IMR-90 (cell line): Measurements from ENCODE around the gene VRTN. TPM values are rescaled to one million over a fixed set of nuclear protein-coding genes. Genes with fewer than 3 reads are reported as not detected.
"Not testable (repeated sequence)": the region's sequence is repeated elsewhere in the genome, so short reads cannot be mapped to it uniquely, and the experiment has no call there.

Source experiments
- ATAC-seq: fragments of 200-7000 bp; cut with Tn5 transposase; 2 replicates; pipeline ENCODE4 v1.9.1; 2020; ENCODE audit warnings: low read depth, mild to moderate bottlenecking, moderate library complexity
- BruUV-seq: library from RNA; stranded (reverse); fragments of 400-500 nt; replicated peaks from 2 replicates; lab custom pipeline; 2021; lab: Mats Ljungman, UMichigan
- CTCF ChIA-PET: fragments of 300-600 bp; formaldehyde crosslinking; extraction: SDS; loops from one replicate; lab custom pipeline; 2021; ENCODE audit warnings: antibody characterized with exemption; lab: Yijun Ruan, JAX
- POLR2A ChIA-PET: fragments of 300-600 bp; sonication (Branson Sonifier 250); formaldehyde crosslinking; loops from one replicate; lab custom pipeline; 2022; ENCODE audit warnings: antibody characterized with exemption; ENCODE audit not compliant: unreplicated experiment; lab: Charles Lee
- DNase-seq: peaks from one replicate; pipeline ENCODE4 v3.0.0; 2013
- H2AFZ ChIP-seq: replicated peaks from 2 replicates; pipeline ENCODE3; 2013; ENCODE audit warnings: low read length, mild to moderate bottlenecking; ENCODE audit not compliant: poor library complexity
- H2AK5ac ChIP-seq: 2 replicates; pipeline ENCODE4 v1.6.1; 2013; ENCODE audit warnings: low read depth, low read length, inconsistent platforms
- H2AK9ac ChIP-seq: replicated peaks from 2 replicates; pipeline ENCODE3; 2013; ENCODE audit warnings: mild to moderate bottlenecking, low read depth, low read length, moderate library complexity; ENCODE audit not compliant: poor library complexity
- H2BK120ac ChIP-seq: 2 replicates; pipeline ENCODE4 v1.6.1; 2013; ENCODE audit warnings: low read depth, low read length, inconsistent platforms
- H2BK15ac ChIP-seq: 3 replicates; pipeline ENCODE4 v1.6.1; 2013; ENCODE audit warnings: low read depth, low read length, inconsistent platforms
- H2BK20ac ChIP-seq: 2 replicates; pipeline ENCODE4 v1.6.1; 2013; ENCODE audit warnings: low read depth, mild to moderate bottlenecking, inconsistent platforms, low read length, moderate library complexity
- H2BK5ac ChIP-seq: 2 replicates; pipeline ENCODE4 v1.6.1; 2013; ENCODE audit warnings: mild to moderate bottlenecking, low read depth, low read length, inconsistent platforms; ENCODE audit not compliant: poor library complexity, severe bottlenecking
- H3K14ac ChIP-seq: replicated peaks from 2 replicates; pipeline ENCODE4 v1.6.1; 2013; ENCODE audit warnings: low read depth, low read length, inconsistent platforms
- H3K18ac ChIP-seq: 2 replicates; pipeline ENCODE4 v1.6.1; 2013; ENCODE audit warnings: low read depth, low read length, control low read depth
- H3K23ac ChIP-seq: 2 replicates; pipeline ENCODE4 v1.6.1; 2013; ENCODE audit warnings: low read depth, low read length, inconsistent platforms
- H3K27ac ChIP-seq: 2 replicates; pipeline ENCODE4 v1.5.1; 2013; ENCODE audit warnings: mild to moderate bottlenecking, control low read depth, low read length; ENCODE audit not compliant: insufficient read depth
- H3K27me3 ChIP-seq: 2 replicates; pipeline ENCODE4 v1.6.1; 2013; ENCODE audit warnings: low read length; ENCODE audit not compliant: control insufficient read depth, insufficient read depth
- H3K36me3 ChIP-seq: 2 replicates; pipeline ENCODE4 v1.6.1; 2013; ENCODE audit warnings: low read length, mixed read lengths; ENCODE audit not compliant: control insufficient read depth, insufficient read depth
- H3K4ac ChIP-seq: 2 replicates; pipeline ENCODE4 v1.6.1; 2013; ENCODE audit warnings: low read depth, low read length, inconsistent platforms
- H3K4me1 ChIP-seq: 2 replicates; pipeline ENCODE4 v1.6.1; 2013; ENCODE audit warnings: low read length, mixed read lengths; ENCODE audit not compliant: control insufficient read depth, insufficient read depth
- H3K4me2 ChIP-seq: 2 replicates; pipeline ENCODE4 v1.6.1; 2013; ENCODE audit warnings: low read depth, mild to moderate bottlenecking, control low read depth, low read length, moderate library complexity
- H3K4me3 ChIP-seq: 2 replicates; pipeline ENCODE4 v1.5.1; 2013; ENCODE audit warnings: low read depth, mild to moderate bottlenecking, control low read depth, low read length, moderate library complexity; ENCODE audit not compliant: insufficient read depth
- H3K56ac ChIP-seq: 2 replicates; pipeline ENCODE4 v1.6.1; 2013; ENCODE audit warnings: low read length, inconsistent platforms; ENCODE audit not compliant: insufficient read depth; ENCODE audit errors: extremely low read depth
- H3K79me1 ChIP-seq, 2 experiments: 2 replicates each; pipeline ENCODE4 v1.6.1; 2013; ENCODE audit warnings: low read length in 2 of 2, inconsistent platforms in 1 of 2, low read depth in 1 of 2
- H3K9ac ChIP-seq: 2 replicates; pipeline ENCODE4 v1.6.1; 2013; ENCODE audit warnings: low read depth, low read length, control low read depth
- H3K9me1 ChIP-seq: 2 replicates; pipeline ENCODE4 v1.6.1; 2013; ENCODE audit warnings: low read length, inconsistent platforms; ENCODE audit not compliant: insufficient read depth
- H3K9me3 ChIP-seq: 2 replicates; pipeline ENCODE4 v1.6.1; 2013; ENCODE audit warnings: low read length; ENCODE audit not compliant: control insufficient read depth, insufficient read depth
- H4K20me1 ChIP-seq: 2 replicates; pipeline ENCODE4 v1.6.1; 2013; ENCODE audit warnings: low read length, inconsistent platforms; ENCODE audit not compliant: insufficient read depth
- H4K5ac ChIP-seq: 2 replicates; pipeline ENCODE4 v1.6.1; 2013; ENCODE audit warnings: mild to moderate bottlenecking, low read depth, low read length, control low read depth
- H4K8ac ChIP-seq, 2 experiments: 2 replicates each; pipeline ENCODE4 v1.6.1; 2013; ENCODE audit warnings: low read depth in 2 of 2, low read length in 2 of 2, control low read depth in 1 of 2, inconsistent platforms in 1 of 2
- H4K91ac ChIP-seq: 2 replicates; pipeline ENCODE4 v1.6.1; 2013; ENCODE audit warnings: low read depth, low read length, inconsistent platforms; ENCODE audit not compliant: insufficient read depth
- MAFK ChIP-seq: IDR thresholded peaks from 2 replicates; pipeline ENCODE4 v1.6.1; 2012; ENCODE audit warnings: low read depth, low read length, improper control_type of control experiment
- WGBS, 2 experiments: methylation state at CpG; one replicate each; pipeline versions ENCODE4 v1.1.5 to v1.1.7; 2013; ENCODE audit warnings: missing lambda C conversion rate in 2 of 2; ENCODE audit not compliant: insufficient read length in 1 of 2; ENCODE audit errors: extremely low coverage in 2 of 2; 5-methylcytosine and 5-hydroxymethylcytosine counted together
- dilution Hi-C: fragments of 300-500 bp; cut with HindIII; formaldehyde crosslinking; loops from one replicate; pipeline ENCODE4 v1.14.3; 2018; ENCODE audit warnings: low sequenced_read_pairs; ENCODE audit not compliant: unreplicated experiment
- in situ Hi-C: fragments of 300-500 bp; cut with MboI; formaldehyde crosslinking; loops from 3 replicates; pipeline ENCODE4 v1.14.3; 2019; ENCODE audit warnings: low sequenced_read_pairs, inconsistent platforms, mixed read lengths
- intact Hi-C: fragments of 100-400 bp; cut with micrococcal nuclease; formaldehyde crosslinking; loops from 2 replicates; pipeline ENCODE4 v1.10.0; 2022
- polyA plus RNA-seq, 3 experiments: library from polyadenylated mRNA; depleted of rRNA; stranded (reverse); fragments of >200 nt; gene quantifications; 2 replicates each; pipeline ENCODE4 v1.2.3, GENCODE V29; 2012; ENCODE audit warnings: low replicate concordance in 1 of 3
- total RNA-seq: library from RNA; depleted of rRNA; stranded (reverse); fragments of >200 nt; gene quantifications from 2 replicates; pipeline ENCODE4 v1.2.3, GENCODE V29; 2012

VRTN gene
- total and polyA plus RNA-seq, 2 of the 4 experiments (the other 2 are of a cell fraction): not detected

GRCh38 chr14:74326369-74327152 is 21.7 kb upstream of the VRTN start:
- Histone ChIP-seq H3K36me3 (no peaks in the 10 kb centered on the region), H3K4me1 (peaks cover 5% of the 10 kb centered on the region; the same call in 1 of the 2 replicates), H3K23ac (no peak overlapping the region), H3K27ac (no peak overlapping the region), H2BK20ac (no peak overlapping the region), H3K56ac (no peak overlapping the region), H2AFZ (peak overlapping the region; percentile 17), H3K9me1 (no peaks in the 10 kb centered on the region), H4K91ac (no peak overlapping the region), H3K4me2 (no peak overlapping the region), H4K20me1 (no peaks in the 10 kb centered on the region), H2AK9ac (no peak overlapping the region), H3K9ac (no peak overlapping the region), H3K14ac (no peak overlapping the region), H4K8ac (no peak overlapping the region), H3K4me3 (no peak overlapping the region), H3K9me3 (no peaks in the 10 kb centered on the region), H2BK15ac (no peak overlapping the region), H3K27me3 (peaks cover 24% of the 10 kb centered on the region), H2BK120ac (no peak overlapping the region), H2BK5ac (no peak overlapping the region), H2AK5ac (no peak overlapping the region), H3K79me1 (no peaks in the 10 kb centered on the region), H4K5ac (no peak overlapping the region), H3K4ac (no peak overlapping the region), H3K18ac (no peak overlapping the region)
- BruUV-seq: no TSS peak
- intact Hi-C loops (no loop called here), dilution Hi-C loops (no loop called here), in situ Hi-C loops (no loop called here)
- no peak for TF ChIP-seq MAFK
- CTCF ChIA-PET: interaction anchor here (0.8 to 1.3 kb wide), 2 partner anchors 25 to 149 kb away, joined by 3 to 5 read pairs; no protein-coding TSS in a partner anchor
- ATAC-seq: peak; percentile 32
- POLR2A ChIA-PET: no interaction called here
- WGBS, 2 experiments: 0% methylated on average over 1 of the region's 10 CpGs; no CpG with 5 or more reads in 1 of the 2 experiments
- no peak for DNase-seq

- H2AK9ac ChIP-seq, H3K79me1 ChIP-seq, H2BK15ac ChIP-seq, H3K9ac ChIP-seq, H3K27ac ChIP-seq, BruUV-seq, H4K8ac ChIP-seq, H2AFZ ChIP-seq, H4K5ac ChIP-seq, ATAC-seq, H2AK5ac ChIP-seq, H3K14ac ChIP-seq, H4K91ac ChIP-seq, H3K4ac ChIP-seq, in situ Hi-C loops, H3K9me3 ChIP-seq, H2BK120ac ChIP-seq, H4K20me1 ChIP-seq, H2BK5ac ChIP-seq, H3K4me1 ChIP-seq, H3K4me3 ChIP-seq, H3K9me1 ChIP-seq, H3K18ac ChIP-seq, H3K23ac ChIP-seq, dilution Hi-C loops, H3K4me2 ChIP-seq, H3K36me3 ChIP-seq, DNase-seq, intact Hi-C loops, H2BK20ac ChIP-seq, CTCF ChIA-PET, POLR2A ChIA-PET, H3K56ac ChIP-seq: not testable (repeated sequence)
- peaks cover 28% of the 10 kb centered on the region for H3K27me3 ChIP-seq
- no CpG with 5 or more reads among the region's 9 CpGs for WGBS, 2 experiments
These were observed 18.2 kb upstream of the VRTN start for GRCh38 chr14:74329950-74330552.
